ENCODE data around the gene NATD1. TPM values are rescaled to one million over a fixed set of nuclear protein-coding genes. Genes with fewer than 3 reads are reported as not detected.

NATD1 gene
- total and polyA plus RNA-seq, 10 of the 15 experiments (the other 5 are each of a cell fraction or from before 2014, with no cell fraction given): 0.02 to 0.33 (median 0.15) TPM

DNA sequence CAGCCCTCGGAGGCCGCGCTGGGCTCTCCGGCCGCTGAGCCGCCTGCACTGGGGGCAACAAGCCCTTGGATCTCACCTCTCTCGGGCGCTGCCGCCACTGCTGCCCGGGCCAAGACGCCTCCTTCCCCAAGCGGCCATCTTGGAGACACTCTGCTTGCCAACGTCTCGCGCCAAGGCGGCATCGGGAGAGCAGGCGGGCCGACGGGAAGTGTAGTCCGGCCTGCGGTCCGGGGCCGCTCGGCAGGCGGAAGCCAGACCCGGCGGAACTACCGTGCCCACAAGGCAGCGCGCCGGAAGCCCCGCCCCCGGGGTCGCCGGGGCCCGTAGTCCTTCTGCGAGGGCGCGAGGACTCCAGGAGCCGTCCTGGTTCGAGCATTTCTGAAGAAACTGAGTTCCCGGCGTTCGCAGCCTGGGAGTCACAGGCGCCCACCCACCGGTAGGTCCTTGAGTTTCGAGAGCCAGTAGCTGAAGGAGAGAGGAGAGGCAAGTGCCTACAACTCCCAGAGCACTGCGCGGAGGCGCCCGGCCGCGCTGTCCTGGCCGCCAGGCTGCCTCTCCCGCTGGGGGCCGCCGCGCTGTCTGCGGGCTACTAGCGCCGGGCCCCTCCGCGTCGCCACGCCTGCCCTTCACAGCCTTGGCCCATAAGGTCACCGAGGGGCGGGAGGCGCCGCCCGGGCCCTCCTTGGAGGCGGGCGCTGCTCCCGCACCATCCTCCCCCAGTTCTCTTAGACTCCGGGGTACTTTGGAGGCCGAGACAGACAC is 39.0 kb downstream of the NATD1 start, which contains the start of gene TMEM11 (continued):
- TF ChIP-seq STAT3 (IDR thresholded peaks at IDR 0.05; ENCODE audit: low read depth, low read length): no peak
- no peak for TF ChIP-seq REST (IDR thresholded peaks at IDR 0.05; ENCODE audit: low read depth, low read length)
- TF ChIP-seq ZNF384 (IDR thresholded peaks at IDR 0.05; ENCODE audit: borderline replicate concordance, low read depth, low read length): no peak
- TF ChIP-seq, protein P1, sequence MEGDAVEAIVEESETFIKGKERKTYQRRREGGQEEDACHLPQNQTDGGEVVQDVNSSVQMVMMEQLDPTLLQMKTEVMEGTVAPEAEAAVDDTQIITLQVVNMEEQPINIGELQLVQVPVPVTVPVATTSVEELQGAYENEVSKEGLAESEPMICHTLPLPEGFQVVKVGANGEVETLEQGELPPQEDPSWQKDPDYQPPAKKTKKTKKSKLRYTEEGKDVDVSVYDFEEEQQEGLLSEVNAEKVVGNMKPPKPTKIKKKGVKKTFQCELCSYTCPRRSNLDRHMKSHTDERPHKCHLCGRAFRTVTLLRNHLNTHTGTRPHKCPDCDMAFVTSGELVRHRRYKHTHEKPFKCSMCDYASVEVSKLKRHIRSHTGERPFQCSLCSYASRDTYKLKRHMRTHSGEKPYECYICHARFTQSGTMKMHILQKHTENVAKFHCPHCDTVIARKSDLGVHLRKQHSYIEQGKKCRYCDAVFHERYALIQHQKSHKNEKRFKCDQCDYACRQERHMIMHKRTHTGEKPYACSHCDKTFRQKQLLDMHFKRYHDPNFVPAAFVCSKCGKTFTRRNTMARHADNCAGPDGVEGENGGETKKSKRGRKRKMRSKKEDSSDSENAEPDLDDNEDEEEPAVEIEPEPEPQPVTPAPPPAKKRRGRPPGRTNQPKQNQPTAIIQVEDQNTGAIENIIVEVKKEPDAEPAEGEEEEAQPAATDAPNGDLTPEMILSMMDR (IDR thresholded peaks at IDR 0.05 in 2 of 3, conservative IDR thresholded peaks at IDR 0.05 in 1 of 3; ENCODE audit: control insufficient read depth in 2 of 3, extremely low read depth in 1 of 3, insufficient read depth in 1 of 3, low read depth in 3 of 3, low read length in 3 of 3): no peak
- no peak for TF ChIP-seq SUZ12 (IDR thresholded peaks at IDR 0.05; ENCODE audit: unreplicated experiment)
- peak; percentile 12; the same call in 1 of the 2 replicates for TF ChIP-seq MAX (IDR thresholded peaks at IDR 0.05; ENCODE audit: low read depth, low read length)
- TF ChIP-seq RELB (IDR thresholded peaks at IDR 0.05; ENCODE audit: low read depth): peak; percentile 72; the same call in 1 of the 2 replicates
- TF ChIP-seq NR2C2 (IDR thresholded peaks at IDR 0.05; ENCODE audit: borderline replicate concordance, control insufficient read depth, insufficient read length, low read depth): no peak
- TF ChIP-seq, protein P2, sequence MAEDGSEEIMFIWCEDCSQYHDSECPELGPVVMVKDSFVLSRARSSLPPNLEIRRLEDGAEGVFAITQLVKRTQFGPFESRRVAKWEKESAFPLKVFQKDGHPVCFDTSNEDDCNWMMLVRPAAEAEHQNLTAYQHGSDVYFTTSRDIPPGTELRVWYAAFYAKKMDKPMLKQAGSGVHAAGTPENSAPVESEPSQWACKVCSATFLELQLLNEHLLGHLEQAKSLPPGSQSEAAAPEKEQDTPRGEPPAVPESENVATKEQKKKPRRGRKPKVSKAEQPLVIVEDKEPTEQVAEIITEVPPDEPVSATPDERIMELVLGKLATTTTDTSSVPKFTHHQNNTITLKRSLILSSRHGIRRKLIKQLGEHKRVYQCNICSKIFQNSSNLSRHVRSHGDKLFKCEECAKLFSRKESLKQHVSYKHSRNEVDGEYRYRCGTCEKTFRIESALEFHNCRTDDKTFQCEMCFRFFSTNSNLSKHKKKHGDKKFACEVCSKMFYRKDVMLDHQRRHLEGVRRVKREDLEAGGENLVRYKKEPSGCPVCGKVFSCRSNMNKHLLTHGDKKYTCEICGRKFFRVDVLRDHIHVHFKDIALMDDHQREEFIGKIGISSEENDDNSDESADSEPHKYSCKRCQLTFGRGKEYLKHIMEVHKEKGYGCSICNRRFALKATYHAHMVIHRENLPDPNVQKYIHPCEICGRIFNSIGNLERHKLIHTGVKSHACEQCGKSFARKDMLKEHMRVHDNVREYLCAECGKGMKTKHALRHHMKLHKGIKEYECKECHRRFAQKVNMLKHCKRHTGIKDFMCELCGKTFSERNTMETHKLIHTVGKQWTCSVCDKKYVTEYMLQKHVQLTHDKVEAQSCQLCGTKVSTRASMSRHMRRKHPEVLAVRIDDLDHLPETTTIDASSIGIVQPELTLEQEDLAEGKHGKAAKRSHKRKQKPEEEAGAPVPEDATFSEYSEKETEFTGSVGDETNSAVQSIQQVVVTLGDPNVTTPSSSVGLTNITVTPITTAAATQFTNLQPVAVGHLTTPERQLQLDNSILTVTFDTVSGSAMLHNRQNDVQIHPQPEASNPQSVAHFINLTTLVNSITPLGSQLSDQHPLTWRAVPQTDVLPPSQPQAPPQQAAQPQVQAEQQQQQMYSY (CRISPR knock-in tag; IDR thresholded peaks at IDR 0.05): no peak
- no peak for TF ChIP-seq BCL11A (IDR thresholded peaks at IDR 0.05; ENCODE audit: low read depth, low read length)
- TF ChIP-seq IRF5 (IDR thresholded peaks at IDR 0.05; ENCODE audit: borderline replicate concordance): peak; percentile 40; the same call in 1 of the 2 replicates
- peak; percentile 96 for TF ChIP-seq SIX5 (IDR thresholded peaks at IDR 0.05; ENCODE audit: low read depth, low read length, severe bottlenecking)
- TF ChIP-seq EED (IDR thresholded peaks at IDR 0.05; ENCODE audit: low read depth): no peak
